ENCODE data around the gene NKTR. TPM values are rescaled to one million over a fixed set of nuclear protein-coding genes. Genes with fewer than 3 reads are reported as not detected.

The NKTR gene
- total RNA-seq, 1 experiment from 2014 or later, result 39.0 TPM

DNA sequence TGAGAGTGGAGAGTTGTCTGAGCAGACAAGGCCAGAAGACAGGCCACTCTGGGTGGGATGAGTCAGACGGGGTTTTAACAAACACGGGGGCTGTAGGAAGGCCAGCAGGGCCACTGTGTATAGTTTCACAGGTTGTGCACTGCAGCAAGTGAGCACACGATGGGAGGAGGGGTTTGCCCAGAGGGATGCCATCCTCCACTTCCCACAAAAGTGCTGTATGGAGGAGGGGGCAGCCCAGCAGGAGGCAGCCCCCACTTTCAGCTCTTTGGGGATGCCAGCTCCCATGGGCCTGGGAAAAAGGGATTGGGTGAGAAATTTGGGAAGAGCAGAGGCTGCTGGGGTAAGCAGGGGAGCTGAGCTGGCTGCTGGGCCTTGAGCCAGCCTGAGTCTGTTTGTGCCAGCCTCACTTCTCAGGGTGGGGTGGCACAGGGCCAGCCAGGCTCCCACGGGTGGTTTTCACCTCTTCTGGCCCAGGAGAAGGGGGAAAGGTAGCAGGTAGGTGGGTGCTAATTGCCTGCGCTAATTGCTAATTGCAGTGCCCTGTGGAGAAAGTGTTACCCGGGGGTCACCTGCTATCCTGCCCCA is 59.7 kb downstream of the NKTR start:
- in situ Hi-C loops (cut with HindIII; ENCODE audit: low pct_unique_long_range_greater_than_20kb, low sequenced_read_pairs), result no loop called here
- TF ChIP-seq REST (IDR thresholded peaks at IDR 0.05; ENCODE audit: insufficient read depth in 1 of 2, low read depth in 2 of 2, low read length in 1 of 2) (no peak), TCF7L2 (IDR thresholded peaks at IDR 0.05; ENCODE audit: low read depth, low read length) (no peak), CTCF (IDR thresholded peaks at IDR 0.05) (no peak), SIN3A (IDR thresholded peaks at IDR 0.05; ENCODE audit: borderline replicate concordance, insufficient read depth, low read depth, low read length) (no peak), POLR2AphosphoS5 (IDR thresholded peaks at IDR 0.05; ENCODE audit: low read depth, low read length) (no peak)
- DNase-seq (ENCODE audit: low read depth, low spot score) (no peak), ATAC-seq (peak; percentile 27; the same call in 1 of the 2 replicates)
- no TSS peak for BruUV-seq (replicated peaks)
- Histone ChIP-seq H3K4me3 (ENCODE audit: low read depth in 2 of 2, low read length in 2 of 2) (no peak overlapping the region), H3K4me1 (ENCODE audit: control insufficient read depth, insufficient read depth, low read length) (no peaks in the 10 kb centered on the region), H3K9me3 (ENCODE audit: control insufficient read depth, insufficient read depth, low read depth, low read length) (no peaks in the 10 kb centered on the region), H3K27ac (ENCODE audit: low read length) (no peak overlapping the region), H3K27me3 (ENCODE audit: control insufficient read depth, insufficient read depth, low read length) (no peaks in the 10 kb centered on the region), H3K36me3 (ENCODE audit: control insufficient read depth, insufficient read depth, low read length) (no peaks in the 10 kb centered on the region)
- POLR2A ChIA-PET, result interaction anchor here (0.7 kb wide), 1 partner anchor 61 kb away, joined by 5 read pairs; no protein-coding TSS in a partner anchor
- intact Hi-C loops (cut with micrococcal nuclease; ENCODE audit: unreplicated experiment), result no loop called here
- CTCF ChIA-PET, result no interaction called here

- Histone ChIP-seq H3K4me1 (ENCODE audit: control insufficient read depth, insufficient read depth, low read length) (no peaks in the 10 kb centered on the region), H3K27me3 (ENCODE audit: control insufficient read depth, insufficient read depth, low read length) (no peaks in the 10 kb centered on the region), H3K36me3 (ENCODE audit: control insufficient read depth, insufficient read depth, low read length) (no peaks in the 10 kb centered on the region), H3K4me3 (ENCODE audit: low read depth in 2 of 2, low read length in 2 of 2) (no peak overlapping the region), H3K9me3 (ENCODE audit: control insufficient read depth, insufficient read depth, low read depth, low read length) (no peaks in the 10 kb centered on the region), H3K27ac (ENCODE audit: low read length) (no peak overlapping the region)
- ATAC-seq (no peak), DNase-seq (ENCODE audit: low read depth, low spot score) (no peak)
- POLR2A ChIA-PET, result no interaction called here
- in situ Hi-C loops (cut with HindIII; ENCODE audit: low pct_unique_long_range_greater_than_20kb, low sequenced_read_pairs), result no loop called here
- TF ChIP-seq POLR2AphosphoS5 (IDR thresholded peaks at IDR 0.05; ENCODE audit: low read depth, low read length) (no peak), TCF7L2 (IDR thresholded peaks at IDR 0.05; ENCODE audit: low read depth, low read length) (no peak), CTCF (IDR thresholded peaks at IDR 0.05) (no peak), REST (IDR thresholded peaks at IDR 0.05; ENCODE audit: insufficient read depth in 1 of 2, low read depth in 2 of 2, low read length in 1 of 2) (no peak), SIN3A (IDR thresholded peaks at IDR 0.05; ENCODE audit: borderline replicate concordance, insufficient read depth, low read depth, low read length) (no peak)
- intact Hi-C loops (cut with micrococcal nuclease; ENCODE audit: unreplicated experiment), result no loop called here
- CTCF ChIA-PET, result no interaction called here
- no TSS peak for BruUV-seq (replicated peaks)
Observed at GRCh38 chr3:42660898-42661297, 60.4 kb downstream of the NKTR start.

Measured in Panc1 (cell line).